ENCODE results near the gene THSD4. TPM values are rescaled to one million over a fixed set of nuclear protein-coding genes. Genes with fewer than 3 reads are reported as not detected.

Gene THSD4
- total and polyA plus RNA-seq, 9 of the 15 experiments (the other 6 are each of a cell fraction or from before 2014, with no cell fraction given) = 0.04 TPM; not detected in 5

DNA sequence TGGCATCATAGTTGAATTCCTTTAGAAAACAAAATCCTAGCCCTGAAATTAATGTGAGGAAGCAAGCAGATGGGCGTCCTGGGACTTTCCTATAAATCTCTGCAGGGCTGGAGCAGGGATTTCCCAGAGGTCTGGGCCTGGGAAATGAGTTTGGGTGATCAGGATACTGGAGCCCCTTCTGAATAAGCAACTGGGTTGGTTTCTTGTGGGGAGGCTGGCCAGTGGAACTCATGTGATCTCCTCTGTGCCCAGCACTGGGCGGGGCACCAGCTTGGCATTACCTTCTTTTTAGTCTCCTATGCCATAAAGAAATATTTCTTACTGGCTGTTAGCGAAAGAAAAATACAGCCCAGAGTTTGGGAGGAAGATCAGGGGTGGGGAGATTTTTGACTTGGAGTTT lies 1.7 kb downstream of the THSD4 start:
- POLR2A ChIA-PET = no interaction called here
- H3K36me3 ChIP-seq (ENCODE audit: control insufficient read depth, insufficient read depth, low read length) = no peaks in the 10 kb centered on the region
- peaks cover 9 to 13% of the 10 kb centered on the region in 2 experiments; a peak in 3 of 5 replicates for H3K27me3 ChIP-seq (ENCODE audit: control insufficient read depth in 2 of 2, insufficient read depth in 2 of 2, low read length in 2 of 2)
- DNase-seq (ENCODE audit: extremely low read depth in 1 of 4, low spot score in 3 of 4) = no peak
- no peak overlapping the region for H3K4me3 ChIP-seq
- CTCF ChIA-PET (ENCODE audit: low intra/inter-chr PET ratio) = no interaction called here
- H3K79me2 ChIP-seq (ENCODE audit: control insufficient read depth, insufficient read depth, low read length) = no peaks in the 10 kb centered on the region
- 0% methylated on average over 3 of the region's 3 CpGs for WGBS (ENCODE audit: insufficient coverage, low coverage, missing lambda C conversion rate)
- no peak for FAIRE-seq
- no peak overlapping the region for H2AFZ ChIP-seq (ENCODE audit: low read depth, low read length)
- H3K9ac ChIP-seq (ENCODE audit: insufficient read depth in 1 of 2, low read depth in 2 of 2, low read length in 2 of 2) = no peak overlapping the region
- ATAC-seq = no peak
- intact Hi-C loops (cut with micrococcal nuclease) (loop anchor here (5.0 kb wide), 1 partner anchor 325 kb away; no protein-coding TSS in a partner anchor), in situ Hi-C loops (cut with MboI) (loop anchor here (10.0 kb wide), 1 partner anchor 328 kb away; no protein-coding TSS in a partner anchor)
- H3K9me3 ChIP-seq (replicated peaks; ENCODE audit: control insufficient read depth, insufficient read depth, low read depth, low read length) = no peaks in the 10 kb centered on the region
- TF ChIP-seq ZNF124 (CRISPR knock-in tag; IDR thresholded peaks at IDR 0.05) (no peak), BCOR (IDR thresholded peaks at IDR 0.05) (no peak), PCBP2 (IDR thresholded peaks at IDR 0.05; ENCODE audit: low read depth, low read length, poor library complexity, severe bottlenecking) (no peak), KAT2B (IDR thresholded peaks at IDR 0.05; ENCODE audit: low read depth, low read length) (no peak)
- TF ChIP-seq, protein P1, sequence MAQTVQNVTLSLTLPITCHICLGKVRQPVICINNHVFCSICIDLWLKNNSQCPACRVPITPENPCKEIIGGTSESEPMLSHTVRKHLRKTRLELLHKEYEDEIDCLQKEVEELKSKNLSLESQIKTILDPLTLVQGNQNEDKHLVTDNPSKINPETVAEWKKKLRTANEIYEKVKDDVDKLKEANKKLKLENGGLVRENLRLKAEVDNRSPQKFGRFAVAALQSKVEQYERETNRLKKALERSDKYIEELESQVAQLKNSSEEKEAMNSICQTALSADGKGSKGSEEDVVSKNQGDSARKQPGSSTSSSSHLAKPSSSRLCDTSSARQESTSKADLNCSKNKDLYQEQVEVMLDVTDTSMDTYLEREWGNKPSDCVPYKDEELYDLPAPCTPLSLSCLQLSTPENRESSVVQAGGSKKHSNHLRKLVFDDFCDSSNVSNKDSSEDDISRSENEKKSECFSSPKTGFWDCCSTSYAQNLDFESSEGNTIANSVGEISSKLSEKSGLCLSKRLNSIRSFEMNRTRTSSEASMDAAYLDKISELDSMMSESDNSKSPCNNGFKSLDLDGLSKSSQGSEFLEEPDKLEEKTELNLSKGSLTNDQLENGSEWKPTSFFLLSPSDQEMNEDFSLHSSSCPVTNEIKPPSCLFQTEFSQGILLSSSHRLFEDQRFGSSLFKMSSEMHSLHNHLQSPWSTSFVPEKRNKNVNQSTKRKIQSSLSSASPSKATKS (CRISPR knock-in tag; IDR thresholded peaks at IDR 0.05) = no peak
- TF ChIP-seq, protein P2, sequence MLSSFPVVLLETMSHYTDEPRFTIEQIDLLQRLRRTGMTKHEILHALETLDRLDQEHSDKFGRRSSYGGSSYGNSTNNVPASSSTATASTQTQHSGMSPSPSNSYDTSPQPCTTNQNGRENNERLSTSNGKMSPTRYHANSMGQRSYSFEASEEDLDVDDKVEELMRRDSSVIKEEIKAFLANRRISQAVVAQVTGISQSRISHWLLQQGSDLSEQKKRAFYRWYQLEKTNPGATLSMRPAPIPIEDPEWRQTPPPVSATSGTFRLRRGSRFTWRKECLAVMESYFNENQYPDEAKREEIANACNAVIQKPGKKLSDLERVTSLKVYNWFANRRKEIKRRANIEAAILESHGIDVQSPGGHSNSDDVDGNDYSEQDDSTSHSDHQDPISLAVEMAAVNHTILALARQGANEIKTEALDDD (IDR thresholded peaks at IDR 0.05) = no peak
- H3K4me2 ChIP-seq (ENCODE audit: insufficient read depth, low read length) = no peak overlapping the region
- H3K9me1 ChIP-seq (ENCODE audit: control insufficient read depth, insufficient read depth, low read length) = no peaks in the 10 kb centered on the region
- no TSS peak for BruUV-seq (replicated peaks)
- H4K20me1 ChIP-seq (replicated peaks; ENCODE audit: control insufficient read depth, insufficient read depth, low read length) = 0 out of 2 replicates have a peak, but pooled peaks cover 9% of the 10 kb centered on the region
- peaks cover 0 to 15% of the 10 kb centered on the region in 2 experiments; a peak in 2 of 5 replicates for H3K4me1 ChIP-seq (replicated peaks in 1 of 2; ENCODE audit: control insufficient read depth in 2 of 2, insufficient read depth in 2 of 2, low read length in 2 of 2)
- no peak overlapping the region for H3K27ac ChIP-seq (ENCODE audit: extremely low read depth, low read depth, low read length)
